ENCODE measurements around the gene MTERF1.
A peak's percentile ranks its signal among the peaks of the same experiment; 100 is the strongest.

The MTERF1 gene

DNA sequence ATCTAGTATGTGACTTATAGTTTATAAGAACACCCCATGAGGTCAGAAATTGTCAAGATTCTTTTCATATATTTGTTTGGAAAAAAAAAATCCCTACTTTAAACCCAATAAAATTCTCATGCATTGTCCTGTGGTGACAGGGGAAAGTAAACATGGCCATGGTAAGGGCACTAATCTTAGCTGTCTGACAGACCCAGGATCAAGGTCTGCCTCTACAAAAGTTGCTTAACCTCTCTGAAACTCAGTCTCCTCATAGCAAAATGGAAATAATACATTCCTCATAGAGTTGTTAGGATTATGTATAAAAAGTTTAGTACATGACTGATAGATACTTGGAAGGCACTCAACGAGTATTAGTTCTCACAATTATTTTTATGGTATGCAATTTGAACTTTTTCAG, 37.9 kb upstream of the MTERF1 start:
- no peak for DNase-seq
- H3K4ac ChIP-seq (ENCODE audit: low read depth in 1 of 2, low read length in 2 of 2) = no peak overlapping the region
- H2AK5ac ChIP-seq (ENCODE audit: low read length, severe bottlenecking) = no peak overlapping the region
- H3K27me3 ChIP-seq (ENCODE audit: control insufficient read depth in 1 of 2, insufficient read depth in 1 of 2, low read length in 2 of 2) = no peaks in the 10 kb centered on the region
- no peaks in the 10 kb centered on the region for H3K4me1 ChIP-seq (ENCODE audit: control insufficient read depth, insufficient read depth, low read depth, low read length)
- no CpG with 5 or more reads among the region's 1 CpG for WGBS
- H3K79me1 ChIP-seq (replicated peaks; ENCODE audit: low read length, poor library complexity, severe bottlenecking) = no peaks in the 10 kb centered on the region
- no peak overlapping the region for H3K18ac ChIP-seq (ENCODE audit: low read depth in 1 of 2, low read length in 2 of 2)
- H3K4me3 ChIP-seq (ENCODE audit: insufficient read depth in 1 of 2, low read depth in 1 of 2, low read length in 2 of 2) = no peak overlapping the region
- no peak overlapping the region for H4K91ac ChIP-seq (ENCODE audit: low read length)
- no peaks in the 10 kb centered on the region for H3K9me3 ChIP-seq (ENCODE audit: control insufficient read depth, low read length)
- H4K8ac ChIP-seq (ENCODE audit: low read length) = no peak overlapping the region
- H2BK120ac ChIP-seq (ENCODE audit: low read depth, low read length) = no peak overlapping the region
- no peak overlapping the region for H2BK12ac ChIP-seq (ENCODE audit: low read length in 2 of 2)
- H2BK15ac ChIP-seq (ENCODE audit: low read depth, poor library complexity, severe bottlenecking) = no peak overlapping the region
- H3K14ac ChIP-seq (ENCODE audit: low read length in 2 of 2) = no peak overlapping the region
- no peak overlapping the region for H2AFZ ChIP-seq (ENCODE audit: low read depth, low read length)
- no peak overlapping the region for H3K9ac ChIP-seq (ENCODE audit: low read length)
- no peak overlapping the region for H2BK5ac ChIP-seq (ENCODE audit: low read depth, low read length, poor library complexity, severe bottlenecking)
- no peak overlapping the region for H3K4me2 ChIP-seq (ENCODE audit: low read length, poor library complexity, severe bottlenecking)
- H3K27ac ChIP-seq (ENCODE audit: low read length, poor library complexity, severe bottlenecking) = no peak overlapping the region
- no peaks in the 10 kb centered on the region for H3K36me3 ChIP-seq (ENCODE audit: control insufficient read depth in 1 of 2, insufficient read depth in 2 of 2, low read depth in 1 of 2, low read length in 2 of 2)
- H3K23ac ChIP-seq (ENCODE audit: low read length in 2 of 2) = no peak overlapping the region

- Histone ChIP-seq H3K14ac (ENCODE audit: low read length in 2 of 2) (no peak overlapping the region), H2AFZ (ENCODE audit: low read depth, low read length) (no peak overlapping the region), H2BK15ac (ENCODE audit: low read depth, poor library complexity, severe bottlenecking) (no peak overlapping the region), H3K23ac (ENCODE audit: low read length in 2 of 2) (no peak overlapping the region), H3K4me1 (ENCODE audit: control insufficient read depth, insufficient read depth, low read depth, low read length) (no peaks in the 10 kb centered on the region), H3K9me3 (ENCODE audit: control insufficient read depth, low read length) (no peaks in the 10 kb centered on the region), H3K4me3 (ENCODE audit: insufficient read depth in 1 of 2, low read depth in 1 of 2, low read length in 2 of 2) (no peak overlapping the region), H2BK120ac (ENCODE audit: low read depth, low read length) (no peak overlapping the region), H3K18ac (ENCODE audit: low read depth in 1 of 2, low read length in 2 of 2) (no peak overlapping the region), H4K8ac (ENCODE audit: low read length) (no peak overlapping the region), H3K79me1 (replicated peaks; ENCODE audit: low read length, poor library complexity, severe bottlenecking) (no peaks in the 10 kb centered on the region), H3K4me2 (ENCODE audit: low read length, poor library complexity, severe bottlenecking) (no peak overlapping the region), H4K91ac (ENCODE audit: low read length) (no peak overlapping the region), H2AK5ac (ENCODE audit: low read length, severe bottlenecking) (no peak overlapping the region), H2BK5ac (ENCODE audit: low read depth, low read length, poor library complexity, severe bottlenecking) (no peak overlapping the region), H3K4ac (ENCODE audit: low read depth in 1 of 2, low read length in 2 of 2) (no peak overlapping the region), H3K27ac (ENCODE audit: low read length, poor library complexity, severe bottlenecking) (no peak overlapping the region), H3K27me3 (ENCODE audit: control insufficient read depth in 1 of 2, insufficient read depth in 1 of 2, low read length in 2 of 2) (no peaks in the 10 kb centered on the region), H3K36me3 (ENCODE audit: control insufficient read depth in 1 of 2, insufficient read depth in 2 of 2, low read depth in 1 of 2, low read length in 2 of 2) (no peaks in the 10 kb centered on the region), H2BK12ac (ENCODE audit: low read length in 2 of 2) (no peak overlapping the region), H3K9ac (ENCODE audit: low read length) (no peak overlapping the region)
- DNase-seq = no peak
- WGBS = 58% methylated on average over 1 of the region's 1 CpG
Measured at GRCh38 chr7:91916051-91916440, 35.5 kb upstream of the MTERF1 start.

DNA sequence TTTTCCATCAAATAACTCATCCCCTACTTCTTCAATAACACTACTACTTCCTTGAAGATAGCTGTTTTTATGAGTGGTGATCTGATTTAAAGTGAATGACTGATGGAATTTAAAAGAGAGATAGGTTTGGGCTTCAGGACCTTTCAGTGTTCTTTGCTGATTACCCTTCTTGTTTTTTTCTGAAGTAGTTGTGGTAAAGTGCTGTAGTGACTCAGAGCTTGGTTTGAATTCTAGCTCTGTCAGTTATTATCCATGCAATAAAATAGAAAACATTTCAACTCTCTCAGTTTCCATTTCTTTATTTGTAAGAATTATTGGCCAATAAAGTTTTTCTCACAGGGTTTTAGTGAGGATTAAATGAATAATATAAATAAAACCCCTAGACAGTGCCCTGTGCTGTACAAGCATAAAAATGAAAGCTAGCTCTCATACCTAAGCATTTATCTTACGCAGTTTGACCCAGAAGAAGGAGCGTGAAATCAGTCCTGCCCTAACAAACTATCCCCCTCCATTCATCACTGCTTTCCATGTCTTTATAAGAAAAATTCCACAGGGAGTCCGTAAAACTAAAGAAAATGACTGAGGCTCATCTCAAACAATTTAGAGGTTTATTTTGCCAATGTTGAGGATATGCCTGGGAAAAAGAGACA, 35.0 kb upstream of the MTERF1 start:
- Histone ChIP-seq H3K18ac (ENCODE audit: low read depth in 1 of 2, low read length in 2 of 2) (no peak overlapping the region), H3K9me3 (ENCODE audit: control insufficient read depth, low read length) (no peaks in the 10 kb centered on the region), H2BK12ac (ENCODE audit: low read length in 2 of 2) (no peak overlapping the region), H3K14ac (ENCODE audit: low read length in 2 of 2) (no peak overlapping the region), H2AFZ (ENCODE audit: low read depth, low read length) (no peak overlapping the region), H3K4me3 (ENCODE audit: insufficient read depth in 1 of 2, low read depth in 1 of 2, low read length in 2 of 2) (no peak overlapping the region), H4K91ac (ENCODE audit: low read length) (no peak overlapping the region), H3K36me3 (ENCODE audit: control insufficient read depth in 1 of 2, insufficient read depth in 2 of 2, low read depth in 1 of 2, low read length in 2 of 2) (no peaks in the 10 kb centered on the region), H2BK15ac (ENCODE audit: low read depth, poor library complexity, severe bottlenecking) (no peak overlapping the region), H3K79me1 (replicated peaks; ENCODE audit: low read length, poor library complexity, severe bottlenecking) (no peaks in the 10 kb centered on the region), H3K9ac (ENCODE audit: low read length) (no peak overlapping the region), H2BK5ac (ENCODE audit: low read depth, low read length, poor library complexity, severe bottlenecking) (no peak overlapping the region), H3K4ac (ENCODE audit: low read depth in 1 of 2, low read length in 2 of 2) (no peak overlapping the region), H3K23ac (ENCODE audit: low read length in 2 of 2) (no peak overlapping the region), H3K4me1 (ENCODE audit: control insufficient read depth, insufficient read depth, low read depth, low read length) (no peaks in the 10 kb centered on the region), H3K27ac (ENCODE audit: low read length, poor library complexity, severe bottlenecking) (no peak overlapping the region), H2AK5ac (ENCODE audit: low read length, severe bottlenecking) (no peak overlapping the region), H3K27me3 (ENCODE audit: control insufficient read depth in 1 of 2, insufficient read depth in 1 of 2, low read length in 2 of 2) (no peaks in the 10 kb centered on the region), H2BK120ac (ENCODE audit: low read depth, low read length) (no peak overlapping the region), H3K4me2 (ENCODE audit: low read length, poor library complexity, severe bottlenecking) (no peak overlapping the region), H4K8ac (ENCODE audit: low read length) (no peak overlapping the region)
- DNase-seq = no peak
- WGBS = 91% methylated on average over 3 of the region's 3 CpGs

DNA sequence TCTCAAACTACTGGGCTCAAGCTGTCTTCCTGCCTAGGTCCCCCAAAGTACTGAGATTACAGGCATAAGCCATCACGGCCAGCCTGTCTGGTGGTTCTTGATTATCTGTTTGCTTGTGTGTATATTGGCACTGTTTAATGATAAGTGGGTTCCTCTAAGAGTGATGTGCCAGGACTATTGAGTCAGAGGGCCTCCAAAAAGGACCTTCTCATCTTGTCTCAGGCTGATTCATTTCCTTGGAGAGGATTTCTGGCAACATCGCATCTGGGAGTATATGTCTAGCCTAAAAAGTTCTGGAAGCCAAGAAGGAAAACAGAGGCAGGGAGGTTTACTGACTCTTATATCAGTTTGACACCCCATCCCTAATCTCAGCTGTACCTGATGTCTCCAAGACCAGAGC, 33.1 kb upstream of the MTERF1 start:
- peak overlapping the region in 1 of 2 experiments; percentile 38 for H3K18ac ChIP-seq (ENCODE audit: low read depth in 1 of 2, low read length in 2 of 2)
- no peak overlapping the region for H2BK5ac ChIP-seq (ENCODE audit: low read depth, low read length, poor library complexity, severe bottlenecking)
- H3K4me3 ChIP-seq (ENCODE audit: insufficient read depth in 1 of 2, low read depth in 1 of 2, low read length in 2 of 2) = peak overlapping the region in 1 of 2 experiments; percentile 51
- peak overlapping the region; percentile 75 for H4K8ac ChIP-seq (ENCODE audit: low read length)
- H3K36me3 ChIP-seq (ENCODE audit: control insufficient read depth in 1 of 2, insufficient read depth in 2 of 2, low read depth in 1 of 2, low read length in 2 of 2) = no peaks in the 10 kb centered on the region
- H3K79me1 ChIP-seq (replicated peaks; ENCODE audit: low read length, poor library complexity, severe bottlenecking) = no peaks in the 10 kb centered on the region
- peak overlapping the region; percentile 17 for H3K9ac ChIP-seq (ENCODE audit: low read length)
- H2AFZ ChIP-seq (ENCODE audit: low read depth, low read length) = no peak overlapping the region
- no peak for DNase-seq
- no peak overlapping the region for H2BK120ac ChIP-seq (ENCODE audit: low read depth, low read length)
- no peaks in the 10 kb centered on the region for H3K4me1 ChIP-seq (ENCODE audit: control insufficient read depth, insufficient read depth, low read depth, low read length)
- no peaks in the 10 kb centered on the region for H3K27me3 ChIP-seq (ENCODE audit: control insufficient read depth in 1 of 2, insufficient read depth in 1 of 2, low read length in 2 of 2)
- H2BK12ac ChIP-seq (ENCODE audit: low read length in 2 of 2) = no peak overlapping the region
- no peak overlapping the region for H3K27ac ChIP-seq (ENCODE audit: low read length, poor library complexity, severe bottlenecking)
- H2AK5ac ChIP-seq (ENCODE audit: low read length, severe bottlenecking) = no peak overlapping the region
- H3K4me2 ChIP-seq (ENCODE audit: low read length, poor library complexity, severe bottlenecking) = no peak overlapping the region
- H2BK15ac ChIP-seq (ENCODE audit: low read depth, poor library complexity, severe bottlenecking) = no peak overlapping the region
- WGBS = 93% methylated on average over 2 of the region's 2 CpGs
- H3K23ac ChIP-seq (ENCODE audit: low read length in 2 of 2) = no peak overlapping the region
- no peak overlapping the region for H3K4ac ChIP-seq (ENCODE audit: low read depth in 1 of 2, low read length in 2 of 2)
- no peaks in the 10 kb centered on the region for H3K9me3 ChIP-seq (ENCODE audit: control insufficient read depth, low read length)
- H3K14ac ChIP-seq (ENCODE audit: low read length in 2 of 2) = peak overlapping the region in 1 of 2 experiments; percentile 18
- H4K91ac ChIP-seq (ENCODE audit: low read length) = no peak overlapping the region
